ENCODE measurements around the gene CNN2. TPM values are rescaled to one million over a fixed set of nuclear protein-coding genes. Genes with fewer than 3 reads are reported as not detected.
A peak's percentile ranks its signal among the peaks of the same experiment; 100 is the strongest.

The CNN2 gene
- total and polyA plus RNA-seq, 9 of the 15 experiments (the other 6 are each of a cell fraction or from before 2014, with no cell fraction given), result 12.1 to 174 (median 52.7) TPM

DNA sequence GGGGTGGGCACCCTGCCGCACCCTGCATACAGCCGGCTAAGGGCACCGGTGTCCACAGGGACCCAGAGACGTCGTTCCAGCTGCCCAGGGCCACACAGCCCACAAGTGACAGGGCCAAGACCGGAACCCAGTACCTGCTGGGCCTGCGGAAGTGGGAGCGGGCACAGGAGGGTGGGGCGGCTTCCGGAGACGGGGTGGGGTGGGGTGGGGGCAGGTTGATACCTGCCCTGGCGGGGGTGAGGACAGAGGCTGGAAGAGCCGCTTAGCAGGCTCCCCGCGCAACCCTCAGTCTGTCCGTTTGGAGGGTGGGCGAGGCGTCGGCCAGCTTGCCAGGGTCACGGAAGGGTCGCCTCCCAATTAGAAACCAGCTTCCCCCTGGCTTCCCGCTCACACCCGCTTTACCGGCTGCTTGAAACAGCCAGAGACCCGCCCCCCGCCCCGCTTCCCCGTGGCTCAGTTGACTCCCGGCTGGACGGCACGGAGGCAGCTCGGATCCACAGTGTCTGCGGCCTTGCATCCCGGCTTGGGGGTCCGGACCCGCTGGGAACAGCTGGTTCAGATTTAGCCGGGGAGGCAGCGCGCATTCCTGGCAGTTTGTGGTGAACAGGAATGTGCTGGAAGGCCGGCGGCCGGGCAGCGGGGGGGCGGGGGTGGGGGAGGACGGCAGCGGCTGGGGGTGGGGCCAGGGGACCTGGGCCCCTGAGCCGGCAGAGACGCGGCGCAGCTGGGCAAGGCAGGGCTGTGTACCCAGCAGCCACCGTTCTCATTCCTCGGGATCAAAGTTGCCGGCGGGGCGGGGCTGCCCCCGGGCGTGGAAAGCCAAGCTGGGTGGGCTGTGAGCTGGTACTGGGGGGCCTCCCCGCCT, 1.9 kb downstream of the CNN2 start (continued):
- TF ChIP-seq MYC (IDR thresholded peaks at IDR 0.05; ENCODE audit: low read depth, low read length) (no peak), MYC (CRISPR knock-in tag; IDR thresholded peaks at IDR 0.05; ENCODE audit: borderline replicate concordance, low read depth) (no peak), TCF7 (IDR thresholded peaks at IDR 0.05; ENCODE audit: borderline replicate concordance) (peak; percentile 15; the same call in 1 of the 2 replicates), HDAC1 (IDR thresholded peaks at IDR 0.05) (peak in 1 of 2 experiments; percentile 51; a peak in 1 of 4 replicates), SPI1 (IDR thresholded peaks at IDR 0.05; ENCODE audit: borderline replicate concordance, low read depth, low read length) (peak; percentile 49; the same call in 1 of the 2 replicates), ZBTB11 (CRISPR knock-in tag; IDR thresholded peaks at IDR 0.05) (peak in 1 of 3 experiments; percentile 90; a peak in 2 of 6 replicates), RB1 (IDR thresholded peaks at IDR 0.05; ENCODE audit: low read depth) (peak; percentile 48; the same call in 1 of the 2 replicates), ZNF717 (CRISPR knock-in tag; IDR thresholded peaks at IDR 0.05) (no peak), ZNF316 (IDR thresholded peaks at IDR 0.05) (no peak), USF2 (CRISPR knock-in tag; IDR thresholded peaks at IDR 0.05) (no peak), DPF2 (IDR thresholded peaks at IDR 0.05) (peak; percentile 27; the same call in 1 of the 2 replicates), PKNOX1 (IDR thresholded peaks at IDR 0.05) (0 out of 2 replicates have a peak, but pooled peaks have one; percentile 32), XRCC4 (IDR thresholded peaks at IDR 0.05; ENCODE audit: extremely low read depth, insufficient read depth, insufficient read length) (no peak), XRCC3 (IDR thresholded peaks at IDR 0.05) (no peak), KDM2B (CRISPR knock-in tag; IDR thresholded peaks at IDR 0.05) (0 out of 2 replicates have a peak, but pooled peaks have one; percentile 37), CREM (IDR thresholded peaks at IDR 0.05; ENCODE audit: low read depth) (0 out of 2 replicates have a peak, but pooled peaks have one; percentile 25), POLR2G (IDR thresholded peaks at IDR 0.05; ENCODE audit: low read depth, low read length) (peak; percentile 65), NFXL1 (CRISPR knock-in tag; IDR thresholded peaks at IDR 0.05) (no peak), PHF8 (IDR thresholded peaks at IDR 0.05; ENCODE audit: borderline replicate concordance, low read length) (peak; percentile 24; the same call in 1 of the 2 replicates), TAF1 (IDR thresholded peaks at IDR 0.05; ENCODE audit: control insufficient read depth, extremely low read depth, insufficient read depth, low read length, severe bottlenecking) (peak; percentile 20)
- TF ChIP-seq, protein P1, sequence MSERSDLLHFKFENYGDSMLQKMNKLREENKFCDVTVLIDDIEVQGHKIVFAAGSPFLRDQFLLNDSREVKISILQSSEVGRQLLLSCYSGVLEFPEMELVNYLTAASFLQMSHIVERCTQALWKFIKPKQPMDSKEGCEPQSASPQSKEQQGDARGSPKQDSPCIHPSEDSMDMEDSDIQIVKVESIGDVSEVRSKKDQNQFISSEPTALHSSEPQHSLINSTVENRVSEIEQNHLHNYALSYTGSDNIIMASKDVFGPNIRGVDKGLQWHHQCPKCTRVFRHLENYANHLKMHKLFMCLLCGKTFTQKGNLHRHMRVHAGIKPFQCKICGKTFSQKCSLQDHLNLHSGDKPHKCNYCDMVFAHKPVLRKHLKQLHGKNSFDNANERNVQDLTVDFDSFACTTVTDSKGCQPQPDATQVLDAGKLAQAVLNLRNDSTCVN (CRISPR knock-in tag; IDR thresholded peaks at IDR 0.05), result 0 out of 2 replicates have a peak, but pooled peaks have one; percentile 25
